PC-9 (cell line): ENCODE measurements around the gene MRPL16. TPM values are rescaled to one million over a fixed set of nuclear protein-coding genes. Genes with fewer than 3 reads are reported as not detected.

ENCODE experiments used
- BruUV-seq: library from RNA; stranded (reverse); fragments of 400-500 nt; replicated peaks from 2 replicates; lab custom pipeline; 2021; lab: Mats Ljungman, UMichigan
- CTCF ChIA-PET: fragments of 300-600 bp; sonication (Branson Sonifier 250); formaldehyde crosslinking; loops from one replicate; lab custom pipeline; 2022; ENCODE audit warnings: antibody characterized with exemption; lab: Charles Lee
- POLR2A ChIA-PET: fragments of 300-600 bp; sonication (Branson Sonifier 250); formaldehyde crosslinking; loops from one replicate; lab custom pipeline; 2022; ENCODE audit warnings: antibody characterized with exemption; ENCODE audit not compliant: unreplicated experiment; lab: Charles Lee
- DNase-seq, 2 experiments: peaks; one replicate each; pipeline versions ENCODE4 v3.0.0 to v3.0.0-alpha.2; 2015 to 2022; ENCODE audit warnings: mixed read lengths in 1 of 2
- H2AFZ ChIP-seq: fragments of 200-600 bp; sonication (generic); 2 replicates; pipeline ENCODE4 v1.8.1; 2017; ENCODE audit warnings: antibody characterized with exemption
- H3F3A ChIP-seq: fragments of 200-600 bp; sonication (generic); 2 replicates; pipeline ENCODE4 v1.8.1; 2017; ENCODE audit warnings: antibody characterized with exemption, mild to moderate bottlenecking, low read depth; ENCODE audit not compliant: insufficient read depth
- H3K27ac ChIP-seq: fragments of 200-600 bp; sonication (generic); 2 replicates; pipeline ENCODE4 v1.6.1; 2016; ENCODE audit warnings: mixed run types
- H3K27me3 ChIP-seq: fragments of 200-600 bp; sonication (generic); 2 replicates; pipeline ENCODE4 v1.6.1; 2016; ENCODE audit warnings: low read depth, mixed run types; ENCODE audit not compliant: insufficient read depth
- H3K36me3 ChIP-seq: fragments of 200-600 bp; sonication (generic); 2 replicates; pipeline ENCODE4 v1.6.1; 2016; ENCODE audit warnings: low read depth, mixed run types
- H3K4me1 ChIP-seq: fragments of 200-600 bp; sonication (generic); replicated peaks from 2 replicates; pipeline ENCODE4 v1.6.1; 2016; ENCODE audit warnings: mixed run types; ENCODE audit not compliant: insufficient read depth
- H3K4me2 ChIP-seq: fragments of 200-600 bp; sonication (generic); 2 replicates; pipeline ENCODE4 v1.6.1; 2017; ENCODE audit warnings: mixed run types
- H3K4me3 ChIP-seq: fragments of 200-600 bp; sonication (generic); 2 replicates; pipeline ENCODE4 v1.6.1; 2016; ENCODE audit warnings: mixed run types
- H3K79me2 ChIP-seq: fragments of 200-600 bp; sonication (generic); 2 replicates; pipeline ENCODE4 v1.6.1; 2017; ENCODE audit warnings: low read depth, mixed run types
- H3K9me2 ChIP-seq: fragments of 200-600 bp; sonication (generic); 2 replicates; pipeline ENCODE4 v1.8.1; 2017; ENCODE audit warnings: mild to moderate bottlenecking; ENCODE audit not compliant: insufficient read depth
- H3K9me3 ChIP-seq: fragments of 200-600 bp; sonication (generic); 2 replicates; pipeline ENCODE4 v1.8.1; 2016; ENCODE audit warnings: low read depth; ENCODE audit not compliant: insufficient read depth
- H4K20me1 ChIP-seq: fragments of 200-600 bp; sonication (generic); 2 replicates; pipeline ENCODE4 v1.8.1; 2017; ENCODE audit not compliant: insufficient read depth
- CTCF ChIP-seq: fragments of 200-600 bp; sonication (generic); conservative IDR thresholded peaks from 2 replicates; pipeline ENCODE4 v1.6.1; 2017; ENCODE audit warnings: mixed run types, antibody characterized with exemption, mild to moderate bottlenecking, moderate library complexity
- EZH2 ChIP-seq: fragments of 200-600 bp; sonication (generic); IDR thresholded peaks from 2 replicates; pipeline ENCODE4 v1.8.0; 2017; ENCODE audit warnings: antibody characterized with exemption, low read depth
- intact Hi-C: fragments of 100-400 bp; cut with micrococcal nuclease; formaldehyde crosslinking; loops from one replicate; pipeline ENCODE4 v1.10.0; 2022; ENCODE audit not compliant: unreplicated experiment
- total RNA-seq: library from RNA; stranded (reverse); gene quantifications from 2 replicates; pipeline ENCODE4 v1.2.3, GENCODE V29; 2021

Gene MRPL16
- total RNA-seq, 1 experiment from 2014 or later: 64.7 TPM

- no TSS peak for BruUV-seq
- Histone ChIP-seq H3K79me2 (peaks cover 59% of the 10 kb centered on the region), H2AFZ (no peak overlapping the region), H4K20me1 (peaks cover 53% of the 10 kb centered on the region), H3K9me3 (no peaks in the 10 kb centered on the region), H3K36me3 (peaks cover 24% of the 10 kb centered on the region; the same call in 1 of the 2 replicates), H3K27me3 (no peaks in the 10 kb centered on the region), H3K4me2 (no peak overlapping the region), H3K4me3 (no peak overlapping the region), H3F3A (peaks cover 6% of the 10 kb centered on the region; the same call in 1 of the 2 replicates), H3K9me2 (no peaks in the 10 kb centered on the region), H3K27ac (no peak overlapping the region), H3K4me1 (peaks cover under 1% of the 10 kb centered on the region)
- DNase-seq: no peak
- TF ChIP-seq EZH2 (no peak), CTCF (no peak)
- ChIA-PET CTCF (no interaction called here), POLR2A (no interaction called here)
- intact Hi-C loops: no loop called here
Measured at GRCh38 chr11:59770319-59770718, 40.3 kb downstream of the MRPL16 start.

- Histone ChIP-seq H3K36me3 (0 out of 2 replicates have a peak, but pooled peaks cover 21% of the 10 kb centered on the region), H3K4me3 (no peak overlapping the region), H3F3A (peaks cover under 1% of the 10 kb centered on the region; the same call in 1 of the 2 replicates), H3K4me2 (no peak overlapping the region), H3K27me3 (no peaks in the 10 kb centered on the region), H3K79me2 (peaks cover 64% of the 10 kb centered on the region), H2AFZ (no peak overlapping the region), H4K20me1 (peaks cover 57% of the 10 kb centered on the region), H3K9me2 (no peaks in the 10 kb centered on the region), H3K27ac (no peak overlapping the region), H3K4me1 (no peaks in the 10 kb centered on the region), H3K9me3 (no peaks in the 10 kb centered on the region)
- ChIA-PET POLR2A (no interaction called here), CTCF (no interaction called here)
- DNase-seq: no peak
- intact Hi-C loops: no loop called here
- no TSS peak for BruUV-seq
- TF ChIP-seq CTCF (no peak), EZH2 (no peak)
Measured at GRCh38 chr11:59769828-59770227, 40.8 kb downstream of the MRPL16 start.

- Histone ChIP-seq H3K27me3 (no peaks in the 10 kb centered on the region), H3K79me2 (peaks cover 68% of the 10 kb centered on the region), H3K27ac (no peak overlapping the region), H4K20me1 (peaks cover 62% of the 10 kb centered on the region), H3K9me3 (no peaks in the 10 kb centered on the region), H3K4me3 (no peak overlapping the region), H3F3A (no peaks in the 10 kb centered on the region; the same call in 1 of the 2 replicates), H3K36me3 (peaks cover 15% of the 10 kb centered on the region; the same call in 1 of the 2 replicates), H3K4me2 (no peak overlapping the region), H2AFZ (no peak overlapping the region), H3K9me2 (no peaks in the 10 kb centered on the region), H3K4me1 (no peaks in the 10 kb centered on the region)
- POLR2A ChIA-PET: no interaction called here
- CTCF ChIA-PET: no interaction called here
- TF ChIP-seq CTCF (no peak), EZH2 (no peak)
- no TSS peak for BruUV-seq
- intact Hi-C loops: no loop called here
- no peak for DNase-seq
Measured at GRCh38 chr11:59769111-59769510, 41.5 kb downstream of the MRPL16 start.
